Activated T-cell treated with anti-CD3 and anti-CD28 coated beads, Interleukin-2, amount 50 U/mL, for 1 hour (primary cell): ENCODE measurements around the gene PANK3.
"Not testable (repeated sequence)": the region's sequence is repeated elsewhere in the genome, so short reads cannot be mapped to it uniquely, and the experiment has no call there.

Experiments
- DNase-seq: peaks from one replicate; pipeline ENCODE4 v3.0.0-alpha.2; 2020

Gene PANK3

GRCh38 chr5:168578538-168579487 lies at the start of gene PANK3:
Gene PANK3 (minus strand): TSS chr5:168579368. CDS start chr5:168579283, 85 bp downstream.
- DNase-seq = no peak

- no peak for DNase-seq
These were observed 45.7 kb upstream of the PANK3 start for GRCh38 chr5:168624850-168625364.

GRCh38 chr5:168620807-168621206 lies 41.6 kb upstream of the PANK3 start:
- DNase-seq = no peak

GRCh38 chr5:168614661-168615060 lies 35.5 kb upstream of the PANK3 start:
- no peak for DNase-seq

GRCh38 chr5:168613996-168614395 lies 34.8 kb upstream of the PANK3 start:
- DNase-seq = no peak

- no peak for DNase-seq
These were observed 34.2 kb upstream of the PANK3 start for GRCh38 chr5:168613396-168613795.

- no peak for DNase-seq
These were observed 33.8 kb upstream of the PANK3 start for GRCh38 chr5:168612996-168613395.

GRCh38 chr5:168612123-168612522 lies 33.0 kb upstream of the PANK3 start:
- no peak for DNase-seq

- DNase-seq = no peak
These were observed 32.0 kb upstream of the PANK3 start for GRCh38 chr5:168611165-168611564.

- DNase-seq = no peak
These were observed 30.8 kb upstream of the PANK3 start for GRCh38 chr5:168609806-168610482.

GRCh38 chr5:168608821-168609220 lies 29.7 kb upstream of the PANK3 start:
- DNase-seq = no peak

GRCh38 chr5:168608386-168608785 lies 29.2 kb upstream of the PANK3 start:
- DNase-seq = no peak

GRCh38 chr5:168607946-168608345 lies 28.8 kb upstream of the PANK3 start:
- DNase-seq = no peak

- DNase-seq = no peak
These were observed 27.4 kb upstream of the PANK3 start for GRCh38 chr5:168606562-168606961.

GRCh38 chr5:168604436-168604835 lies 25.3 kb upstream of the PANK3 start:
- DNase-seq = no peak

GRCh38 chr5:168603746-168604145 lies 24.6 kb upstream of the PANK3 start:
- no peak for DNase-seq

- no peak for DNase-seq
These were observed 23.3 kb upstream of the PANK3 start for GRCh38 chr5:168602517-168602916.

- no peak for DNase-seq
These were observed 22.8 kb upstream of the PANK3 start for GRCh38 chr5:168601972-168602371.

- DNase-seq = no peak
These were observed 21.2 kb upstream of the PANK3 start for GRCh38 chr5:168600409-168600808.

- DNase-seq = no peak
These were observed 20.7 kb upstream of the PANK3 start for GRCh38 chr5:168599826-168600225.

GRCh38 chr5:168598639-168599038 lies 19.5 kb upstream of the PANK3 start:
- no peak for DNase-seq

- no peak for DNase-seq
These were observed 17.8 kb upstream of the PANK3 start for GRCh38 chr5:168596927-168597326.

GRCh38 chr5:168596122-168596521 lies 17.0 kb upstream of the PANK3 start:
- DNase-seq = not testable (repeated sequence)

- no peak for DNase-seq
These were observed 12.8 kb upstream of the PANK3 start for GRCh38 chr5:168592014-168592368.
